MM.1S (cell line): ENCODE data around the gene ZNF273.
"Not testable (repeated sequence)": the region's sequence is repeated elsewhere in the genome, so short reads cannot be mapped to it uniquely, and the experiment has no call there.

Source experiments
- DNase-seq: peaks from one replicate; pipeline ENCODE4 v3.0.0-alpha.2; 2015
- H2AFZ ChIP-seq: fragments of 300-600 bp; sonication (generic); 2 replicates; pipeline ENCODE4 v1.6.0; 2016; ENCODE audit warnings: antibody characterized with exemption, low read length
- H3F3A ChIP-seq: fragments of 300-600 bp; sonication (generic); 2 replicates; pipeline ENCODE4 v1.6.1; 2016; ENCODE audit warnings: mild to moderate bottlenecking, antibody characterized with exemption, low read length, moderate library complexity, mixed read lengths; ENCODE audit not compliant: insufficient read depth
- H3K27ac ChIP-seq: fragments of 300-600 bp; sonication (generic); 2 replicates; pipeline ENCODE4 v1.5.1; 2016; ENCODE audit warnings: mild to moderate bottlenecking, low read length
- H3K27me3 ChIP-seq: fragments of 300-600 bp; sonication (generic); replicated peaks from 2 replicates; pipeline ENCODE4 v1.6.0; 2016; ENCODE audit warnings: low read length; ENCODE audit not compliant: insufficient read depth
- H3K36me3 ChIP-seq: fragments of 300-600 bp; sonication (generic); replicated peaks from 2 replicates; pipeline ENCODE4 v1.6.1; 2016; ENCODE audit warnings: mild to moderate bottlenecking, low read length, mixed read lengths; ENCODE audit not compliant: insufficient read depth
- H3K4me1 ChIP-seq: fragments of 300-600 bp; sonication (generic); 2 replicates; pipeline ENCODE4 v1.6.1; 2016; ENCODE audit warnings: low read length, mixed read lengths
- H3K4me2 ChIP-seq: fragments of 300-600 bp; sonication (generic); 2 replicates; pipeline ENCODE4 v1.6.0; 2016; ENCODE audit warnings: low read depth, low read length
- H3K4me3 ChIP-seq: fragments of 300-600 bp; sonication (generic); 2 replicates; pipeline ENCODE4 v1.5.1; 2016; ENCODE audit warnings: low read length, mixed read lengths
- H3K79me2 ChIP-seq: fragments of 300-600 bp; sonication (generic); 2 replicates; pipeline ENCODE4 v1.6.1; 2016; ENCODE audit warnings: mixed run types, low read length, mixed read lengths
- H3K9ac ChIP-seq: fragments of 300-600 bp; sonication (generic); 2 replicates; pipeline ENCODE4 v1.6.1; 2016; ENCODE audit warnings: low read length, mixed read lengths
- H3K9me2 ChIP-seq: fragments of 300-600 bp; sonication (generic); replicated peaks from 2 replicates; pipeline ENCODE4 v1.6.1; 2016; ENCODE audit warnings: mild to moderate bottlenecking, low read length, mixed read lengths; ENCODE audit not compliant: insufficient read depth
- H3K9me3 ChIP-seq: fragments of 300-600 bp; sonication (generic); replicated peaks from 2 replicates; pipeline ENCODE4 v1.6.1; 2016; ENCODE audit warnings: mild to moderate bottlenecking, low read length, mixed read lengths; ENCODE audit not compliant: insufficient read depth
- H4K20me1 ChIP-seq: fragments of 300-600 bp; sonication (generic); 2 replicates; pipeline ENCODE4 v1.6.1; 2016; ENCODE audit warnings: mild to moderate bottlenecking, low read length, moderate library complexity, mixed read lengths; ENCODE audit not compliant: insufficient read depth
- CTCF ChIP-seq: fragments of 300-600 bp; sonication (generic); IDR thresholded peaks from 2 replicates; pipeline ENCODE4 v1.5.1; 2016; ENCODE audit warnings: antibody characterized with exemption, low read length, mixed read lengths
- EZH2 ChIP-seq: fragments of 300-600 bp; sonication (generic); optimal IDR thresholded peaks from 2 replicates; pipeline ENCODE3; 2017; ENCODE audit warnings: low read depth, mild to moderate bottlenecking, antibody characterized with exemption, low read length, mixed read lengths
- EZH2phosphoT487 ChIP-seq: fragments of 300-600 bp; sonication (generic); IDR thresholded peaks from 2 replicates; pipeline ENCODE4 v1.6.1; 2018; ENCODE audit warnings: antibody characterized with exemption, low read length

The ZNF273 gene

GRCh38 chr7:64907641-64908326 lies 4.7 kb downstream of the ZNF273 start:
- Histone ChIP-seq H3K9me3 (no peaks in the 10 kb centered on the region), H3K27me3 (no peaks in the 10 kb centered on the region), H3K9ac (no peak overlapping the region), H2AFZ (no peak overlapping the region), H3K4me1 (no peaks in the 10 kb centered on the region), H3K79me2 (peaks cover 83% of the 10 kb centered on the region), H3K4me3 (no peak overlapping the region), H3K4me2 (no peak overlapping the region), H3K36me3 (no peaks in the 10 kb centered on the region), H4K20me1 (no peaks in the 10 kb centered on the region), H3K9me2 (no peaks in the 10 kb centered on the region), H3F3A (no peaks in the 10 kb centered on the region), H3K27ac (no peak overlapping the region)
- no peak for TF ChIP-seq EZH2phosphoT487
- no peak for TF ChIP-seq CTCF
- TF ChIP-seq EZH2 = no peak
- no peak for DNase-seq

- 0 out of 2 replicates have a peak, but pooled peaks cover 2% of the 10 kb centered on the region for H3K36me3 ChIP-seq
- H3K4me1 ChIP-seq = no peaks in the 10 kb centered on the region
- H3K9me2 ChIP-seq = no peaks in the 10 kb centered on the region
- peaks cover 87% of the 10 kb centered on the region for H3K79me2 ChIP-seq
- no peak for TF ChIP-seq EZH2phosphoT487
- no peak for TF ChIP-seq EZH2
- no peak for TF ChIP-seq CTCF
- no peak overlapping the region for H3K9ac ChIP-seq
- H3K9me3 ChIP-seq = no peaks in the 10 kb centered on the region
- no peaks in the 10 kb centered on the region for H3F3A ChIP-seq
- DNase-seq = no peak
- H4K20me1 ChIP-seq = no peaks in the 10 kb centered on the region
- no peak overlapping the region for H3K4me3 ChIP-seq
- no peaks in the 10 kb centered on the region for H3K27me3 ChIP-seq
- no peak overlapping the region for H3K27ac ChIP-seq
- no peak overlapping the region for H3K4me2 ChIP-seq
- H2AFZ ChIP-seq = no peak overlapping the region
These were observed 5.3 kb downstream of the ZNF273 start for GRCh38 chr7:64908358-64908757.

- Histone ChIP-seq H3K4me1 (no peaks in the 10 kb centered on the region), H3K79me2 (peaks cover 50% of the 10 kb centered on the region), H3K27ac (no peak overlapping the region), H3K27me3 (no peaks in the 10 kb centered on the region), H2AFZ (no peak overlapping the region), H4K20me1 (no peaks in the 10 kb centered on the region), H3K9me3 (no peaks in the 10 kb centered on the region), H3K36me3 (0 out of 2 replicates have a peak, but pooled peaks cover 7% of the 10 kb centered on the region), H3K9me2 (no peaks in the 10 kb centered on the region), H3F3A (no peaks in the 10 kb centered on the region), H3K4me2 (no peak overlapping the region), H3K9ac (no peak overlapping the region), H3K4me3 (no peak overlapping the region)
- DNase-seq = no peak
- TF ChIP-seq EZH2phosphoT487 = no peak
- TF ChIP-seq CTCF = no peak
- no peak for TF ChIP-seq EZH2
These were observed 11.5 kb downstream of the ZNF273 start for GRCh38 chr7:64914557-64914956.

GRCh38 chr7:64915301-64915700 lies 12.2 kb downstream of the ZNF273 start:
- H3K79me2 ChIP-seq = peaks cover 43% of the 10 kb centered on the region
- H3K4me3 ChIP-seq, H3K9ac ChIP-seq, H3K4me2 ChIP-seq, DNase-seq, H4K20me1 ChIP-seq, H3K27me3 ChIP-seq, H3K9me2 ChIP-seq, H3K4me1 ChIP-seq, H2AFZ ChIP-seq, H3K9me3 ChIP-seq, H3F3A ChIP-seq, H3K27ac ChIP-seq, H3K36me3 ChIP-seq: not testable (repeated sequence)

- H3K9me2 ChIP-seq, H3K4me3 ChIP-seq, H3K27ac ChIP-seq, H3F3A ChIP-seq, H3K79me2 ChIP-seq, H3K27me3 ChIP-seq, H3K4me1 ChIP-seq, H3K9me3 ChIP-seq, H3K4me2 ChIP-seq, DNase-seq, H2AFZ ChIP-seq, H4K20me1 ChIP-seq, H3K9ac ChIP-seq: not testable (repeated sequence)
- peaks cover 16% of the 10 kb centered on the region; the same call in 1 of the 2 replicates for H3K36me3 ChIP-seq
These were observed 25.4 kb downstream of the ZNF273 start for GRCh38 chr7:64928252-64929187.
